HepG2 (cell line): Measurements from ENCODE around the gene CLDN9. TPM values are rescaled to one million over a fixed set of nuclear protein-coding genes. Genes with fewer than 3 reads are reported as not detected.

ENCODE experiments used
- ATAC-seq: fragments of 200-7000 bp; cut with Tn5 transposase; 3 replicates; pipeline ENCODE4 v1.9.1; 2020; ENCODE audit warnings: mild to moderate bottlenecking, moderate library complexity
- BruUV-seq: library from RNA; stranded (reverse); fragments of 400-500 nt; replicated peaks from 2 replicates; lab custom pipeline; 2021; lab: Mats Ljungman, UMichigan
- CTCF ChIA-PET: fragments of 300-600 bp; formaldehyde crosslinking; extraction: SDS; loops from one replicate; lab custom pipeline; 2021; ENCODE audit warnings: low total read pairs, inconsistent platforms, low intra/inter-chr PET ratio; lab: Yijun Ruan, JAX
- POLR2A ChIA-PET: fragments of 350-600 bp; sonication (Branson Sonifier 250); formaldehyde crosslinking; loops from one replicate; lab custom pipeline; 2020; ENCODE audit warnings: antibody characterized with exemption, inconsistent platforms; lab: Yijun Ruan, JAX
- DNase-seq: peaks from one replicate; pipeline ENCODE4 v3.0.0-alpha.2; 2015; ENCODE audit warnings: low spot score
- FAIRE-seq: peaks from 3 replicates; lab custom pipeline; 2011; peaks lifted over from hg19 to GRCh38; lab: Jason Lieb, UNC
- H2AFZ ChIP-seq: one replicate; pipeline ENCODE4 v1.6.1; 2011; ENCODE audit warnings: low read length, inconsistent platforms
- H3K27ac ChIP-seq: fragments of 300-600 bp; 3 replicates; pipeline ENCODE4 v1.8.0; 2011; ENCODE audit warnings: mixed run types, mild to moderate bottlenecking, mixed read lengths, low read length, inconsistent platforms; ENCODE audit not compliant: insufficient read depth; ENCODE audit errors: extremely low read length
- H3K27me3 ChIP-seq, 2 experiments: fragments of 200-600 bp in 1 of 2; 2 replicates in 1 of 2; 3 replicates in 1 of 2; pipeline versions ENCODE4 v1.6.0 to v1.8.0; 2011; ENCODE audit warnings: low read length in 2 of 2, mild to moderate bottlenecking in 2 of 2, moderate library complexity in 2 of 2, inconsistent platforms in 1 of 2; ENCODE audit not compliant: insufficient read depth in 2 of 2, control insufficient read depth in 1 of 2
- H3K36me3 ChIP-seq, 2 experiments: fragments of 200-600 bp in 1 of 2; replicated peaks in 1 of 2; 2 replicates in 1 of 2; 3 replicates in 1 of 2; pipeline versions ENCODE4 v1.5.1 to v1.8.0; 2011; ENCODE audit warnings: low read length in 2 of 2, inconsistent platforms in 1 of 2; ENCODE audit not compliant: insufficient read depth in 2 of 2, control insufficient read depth in 1 of 2
- H3K4me1 ChIP-seq: 2 replicates; pipeline ENCODE4 v1.5.1; 2012; ENCODE audit warnings: low read length, inconsistent platforms; ENCODE audit not compliant: insufficient read depth
- H3K4me2 ChIP-seq: 2 replicates; pipeline ENCODE4 v1.6.0; 2011; ENCODE audit warnings: low read depth, low read length, inconsistent platforms
- H3K4me3 ChIP-seq, 3 experiments: fragments of 200-600 bp in 1 of 3; sonication (generic), shearing (Covaris generic) in 1 of 3; replicated peaks in 1 of 3; 2 replicates each; pipeline ENCODE4 v1.5.1; 2011 to 2016; ENCODE audit warnings: low read length in 3 of 3, inconsistent platforms in 2 of 3, low read depth in 2 of 3, mild to moderate bottlenecking in 2 of 3, control low read depth in 1 of 3, mixed read lengths in 1 of 3; ENCODE audit not compliant: insufficient read depth in 1 of 3
- H3K79me2 ChIP-seq: one replicate; pipeline ENCODE4 v1.6.1; 2011; ENCODE audit warnings: low read length, inconsistent platforms; ENCODE audit not compliant: insufficient read depth
- H3K9ac ChIP-seq: 2 replicates; pipeline ENCODE4 v1.6.0; 2011; ENCODE audit warnings: mild to moderate bottlenecking, low read depth, low read length, inconsistent platforms; ENCODE audit not compliant: insufficient read depth
- H3K9me3 ChIP-seq: 2 replicates; pipeline ENCODE4 v1.5.1; 2012; ENCODE audit warnings: mild to moderate bottlenecking, low read length
- H4K20me1 ChIP-seq: 2 replicates; pipeline ENCODE4 v1.6.0; 2011; ENCODE audit warnings: inconsistent platforms, mild to moderate bottlenecking, low read length, moderate library complexity; ENCODE audit not compliant: insufficient read depth
- HES4 ChIP-seq: sonication (generic); formaldehyde crosslinking; IDR thresholded peaks from 2 replicates; pipeline ENCODE4 v1.9.0; 2021; ENCODE audit warnings: mild to moderate bottlenecking, missing genetic modification reagents, borderline replicate concordance
- SNAI1 ChIP-seq: sonication (generic); formaldehyde crosslinking; IDR thresholded peaks from 2 replicates; pipeline ENCODE4 v1.5.0; 2020; ENCODE audit warnings: mild to moderate bottlenecking, missing genetic modification reagents, borderline replicate concordance
- ZBTB2 ChIP-seq: sonication (generic); formaldehyde crosslinking; IDR thresholded peaks from 2 replicates; pipeline ENCODE4 v1.8.0; 2022; ENCODE audit warnings: low read depth, missing genetic modification reagents
- ZNF557 ChIP-seq: sonication (generic); formaldehyde crosslinking; IDR thresholded peaks from 2 replicates; pipeline ENCODE4 v1.4.0; 2020; ENCODE audit warnings: missing genetic modification reagents
- ZNF652 ChIP-seq: IDR thresholded peaks from 2 replicates; pipeline ENCODE4 v1.6.1; 2016; ENCODE audit warnings: low read depth, borderline replicate concordance
- WGBS: methylation state at CpG from one replicate; pipeline ENCODE4 v1.1.6; 2017; ENCODE audit warnings: low lambda C conversion rate; 5-methylcytosine and 5-hydroxymethylcytosine counted together
- in situ Hi-C: cut with HindIII; loops from 2 replicates; pipeline ENCODE4 v1.10.0; 2017; ENCODE audit warnings: low pct_unique_long_range_greater_than_20kb; ENCODE audit not compliant: extremely low pct_ligation_motif_present
- intact Hi-C: fragments of 100-400 bp; cut with micrococcal nuclease; formaldehyde crosslinking; loops from one replicate; pipeline ENCODE4 v1.10.0; 2022; ENCODE audit not compliant: unreplicated experiment
- polyA plus RNA-seq, 8 experiments: library from polyadenylated mRNA; depleted of rRNA in 3 of 8; stranded (reverse) in 7 of 8; unstranded in 1 of 8; fragments of >200 nt; fragmentation: Illumina TruSeq in 4 of 8; extraction: Trizol in 4 of 8; gene quantifications; 2 replicates each; pipeline versions ENCODE4 v1.2.1 to v1.2.3, GENCODE V29; 2011 to 2016; ENCODE audit warnings: low read depth in 4 of 8, missing spikeins in 1 of 8, mixed read lengths in 1 of 8; ENCODE audit not compliant: insufficient read depth in 1 of 8
- total RNA-seq, 5 experiments: library from RNA; depleted of rRNA; stranded (reverse); fragments of >200 nt; fragmentation: Illumina TruSeq; extraction: Trizol; gene quantifications; 2 replicates each; pipeline ENCODE4 v1.2.3, GENCODE V29; 2016; ENCODE audit warnings: low read depth in 1 of 5
- TF ChIP-seq, protein P1 (sequence below): sonication (generic); formaldehyde crosslinking; IDR thresholded peaks from 2 replicates; pipeline ENCODE4 v1.4.0; 2020; ENCODE audit warnings: missing genetic modification reagents

The CLDN9 gene
- total and polyA plus RNA-seq, 2 of the 13 experiments (the other 11 are each of a cell fraction or from before 2014, with no cell fraction given) = 0.15 to 0.26 TPM

GRCh38 chr16:3035289-3035971 lies 22.7 kb downstream of the CLDN9 start:
- intact Hi-C loops = no loop called here
- Histone ChIP-seq H3K36me3 (no peaks in the 10 kb centered on the region), H3K27me3 (peaks cover 19 to 86% of the 10 kb centered on the region in 2 experiments), H3K4me2 (peak overlapping the region; percentile 39; the same call in 1 of the 2 replicates), H4K20me1 (no peaks in the 10 kb centered on the region), H2AFZ (no peak overlapping the region), H3K9me3 (no peaks in the 10 kb centered on the region), H3K9ac (no peak overlapping the region), H3K27ac (no peak overlapping the region), H3K4me3 (peak overlapping the region in 1 of 3 experiments; percentile 58; a peak in 1 of 6 replicates), H3K4me1 (peaks cover 21% of the 10 kb centered on the region), H3K79me2 (no peaks in the 10 kb centered on the region)
- POLR2A ChIA-PET = interaction anchor here (2.5 kb wide), 1 partner anchor 15 kb away, joined by 11 read pairs; the partner anchor contains the start of gene TNFRSF12A
- ATAC-seq = no peak
- DNase-seq = no peak
- no TSS peak for BruUV-seq
- CTCF ChIA-PET = no interaction called here
- in situ Hi-C loops = no loop called here
- 50% methylated on average over 18 of the region's 19 CpGs for WGBS
- TF ChIP-seq, protein P1, sequence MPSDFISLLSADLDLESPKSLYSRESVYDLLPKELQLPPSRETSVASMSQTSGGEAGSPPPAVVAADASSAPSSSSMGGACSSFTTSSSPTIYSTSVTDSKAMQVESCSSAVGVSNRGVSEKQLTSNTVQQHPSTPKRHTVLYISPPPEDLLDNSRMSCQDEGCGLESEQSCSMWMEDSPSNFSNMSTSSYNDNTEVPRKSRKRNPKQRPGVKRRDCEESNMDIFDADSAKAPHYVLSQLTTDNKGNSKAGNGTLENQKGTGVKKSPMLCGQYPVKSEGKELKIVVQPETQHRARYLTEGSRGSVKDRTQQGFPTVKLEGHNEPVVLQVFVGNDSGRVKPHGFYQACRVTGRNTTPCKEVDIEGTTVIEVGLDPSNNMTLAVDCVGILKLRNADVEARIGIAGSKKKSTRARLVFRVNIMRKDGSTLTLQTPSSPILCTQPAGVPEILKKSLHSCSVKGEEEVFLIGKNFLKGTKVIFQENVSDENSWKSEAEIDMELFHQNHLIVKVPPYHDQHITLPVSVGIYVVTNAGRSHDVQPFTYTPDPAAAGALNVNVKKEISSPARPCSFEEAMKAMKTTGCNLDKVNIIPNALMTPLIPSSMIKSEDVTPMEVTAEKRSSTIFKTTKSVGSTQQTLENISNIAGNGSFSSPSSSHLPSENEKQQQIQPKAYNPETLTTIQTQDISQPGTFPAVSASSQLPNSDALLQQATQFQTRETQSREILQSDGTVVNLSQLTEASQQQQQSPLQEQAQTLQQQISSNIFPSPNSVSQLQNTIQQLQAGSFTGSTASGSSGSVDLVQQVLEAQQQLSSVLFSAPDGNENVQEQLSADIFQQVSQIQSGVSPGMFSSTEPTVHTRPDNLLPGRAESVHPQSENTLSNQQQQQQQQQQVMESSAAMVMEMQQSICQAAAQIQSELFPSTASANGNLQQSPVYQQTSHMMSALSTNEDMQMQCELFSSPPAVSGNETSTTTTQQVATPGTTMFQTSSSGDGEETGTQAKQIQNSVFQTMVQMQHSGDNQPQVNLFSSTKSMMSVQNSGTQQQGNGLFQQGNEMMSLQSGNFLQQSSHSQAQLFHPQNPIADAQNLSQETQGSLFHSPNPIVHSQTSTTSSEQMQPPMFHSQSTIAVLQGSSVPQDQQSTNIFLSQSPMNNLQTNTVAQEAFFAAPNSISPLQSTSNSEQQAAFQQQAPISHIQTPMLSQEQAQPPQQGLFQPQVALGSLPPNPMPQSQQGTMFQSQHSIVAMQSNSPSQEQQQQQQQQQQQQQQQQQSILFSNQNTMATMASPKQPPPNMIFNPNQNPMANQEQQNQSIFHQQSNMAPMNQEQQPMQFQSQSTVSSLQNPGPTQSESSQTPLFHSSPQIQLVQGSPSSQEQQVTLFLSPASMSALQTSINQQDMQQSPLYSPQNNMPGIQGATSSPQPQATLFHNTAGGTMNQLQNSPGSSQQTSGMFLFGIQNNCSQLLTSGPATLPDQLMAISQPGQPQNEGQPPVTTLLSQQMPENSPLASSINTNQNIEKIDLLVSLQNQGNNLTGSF (CRISPR knock-in tag) = no peak
- TF ChIP-seq ZNF652 (CRISPR knock-in tag) (peak; percentile 62), SNAI1 (CRISPR knock-in tag) (no peak), ZNF557 (CRISPR knock-in tag) (no peak), HES4 (no peak), ZBTB2 (CRISPR knock-in tag) (no peak)
- TF ChIP-seq, all 625 proteins: peak for 1
- FAIRE-seq = no peak
